B cell (primary cell): ENCODE measurements around the gene RGS7. TPM values are rescaled to one million over a fixed set of nuclear protein-coding genes. Genes with fewer than 3 reads are reported as not detected.
"Not testable (repeated sequence)": the region's sequence is repeated elsewhere in the genome, so short reads cannot be mapped to it uniquely, and the experiment has no call there.

Experiments
- ATAC-seq: fragments of 200-7000 bp; cut with Tn5 transposase; one replicate; pipeline ENCODE4 v1.10.0; 2021; ENCODE audit warnings: low read depth, mild to moderate bottlenecking, moderate number of reproducible peaks, moderate library complexity
- CTCF ChIA-PET: fragments of 350-600 bp; sonication (Branson Sonifier 250); formaldehyde crosslinking; loops from one replicate; lab custom pipeline; 2021; ENCODE audit warnings: antibody characterized with exemption, inconsistent platforms; lab: Charles Lee
- POLR2A ChIA-PET: fragments of 350-600 bp; sonication (Branson Sonifier 250); formaldehyde crosslinking; loops from one replicate; lab custom pipeline; 2021; ENCODE audit warnings: antibody characterized with exemption; lab: Charles Lee
- DNase-seq: peaks from one replicate; pipeline ENCODE4 v3.0.0; 2013
- H2AFZ ChIP-seq: 2 replicates; pipeline ENCODE4 v1.6.1; 2012; ENCODE audit warnings: mild to moderate bottlenecking, low read depth, low read length; ENCODE audit not compliant: insufficient read depth, poor library complexity, severe bottlenecking
- H3K27ac ChIP-seq, 2 donors: 1 replicate in 1 of 2; 2 replicates in 1 of 2; pipeline ENCODE4 v1.5.1; 2012 to 2013; ENCODE audit warnings: low read length in 2 of 2, mild to moderate bottlenecking in 2 of 2, moderate library complexity in 1 of 2
- H3K27me3 ChIP-seq, 4 experiments: fragments of 200-600 bp in 1 of 4; sonication (generic) in 1 of 4; replicated peaks in 1 of 4; 1 replicate in 2 of 4; 2 replicates in 2 of 4; pipeline versions ENCODE4 v1.6.1 to v1.7.0; 2013 to 2016; ENCODE audit warnings: low read length in 3 of 4, mild to moderate bottlenecking in 2 of 4, mixed read lengths in 1 of 4, moderate library complexity in 1 of 4; ENCODE audit not compliant: insufficient read depth in 4 of 4, control insufficient read depth in 3 of 4; ENCODE audit errors: control extremely low read depth in 1 of 4
- H3K36me3 ChIP-seq, 2 experiments: replicated peaks in 1 of 2; 1 replicate in 1 of 2; 2 replicates in 1 of 2; pipeline versions ENCODE4 v1.6.1 to v1.7.1; 2013; ENCODE audit warnings: low read length in 1 of 2; ENCODE audit not compliant: insufficient read depth in 2 of 2, control insufficient read depth in 1 of 2; ENCODE audit errors: control extremely low read depth in 1 of 2, extremely low read depth in 1 of 2
- H3K4me1 ChIP-seq, 2 donors: fragments of 200-600 bp in 1 of 2; sonication (generic) in 1 of 2; 1 replicate in 1 of 2; 2 replicates in 1 of 2; pipeline versions ENCODE4 v1.5.1 to v1.6.1; 2013 to 2017; ENCODE audit warnings: low read length in 2 of 2; ENCODE audit not compliant: control insufficient read depth in 2 of 2, insufficient read depth in 2 of 2
- H3K4me2 ChIP-seq: replicated peaks from 2 replicates; pipeline ENCODE3; 2012; ENCODE audit warnings: mild to moderate bottlenecking, low read depth, low read length; ENCODE audit not compliant: poor library complexity, severe bottlenecking
- H3K4me3 ChIP-seq, 5 experiments: fragments of 200-600 bp in 1 of 5; sonication (generic) in 1 of 5; 1 replicate in 3 of 5; 2 replicates in 2 of 5; pipeline versions ENCODE4 v1.5.1 to v1.7.0; 2011 to 2016; ENCODE audit warnings: low read length in 4 of 5, mild to moderate bottlenecking in 4 of 5, low read depth in 2 of 5, control low read depth in 1 of 5, moderate library complexity in 1 of 5; ENCODE audit not compliant: insufficient read depth in 1 of 5; ENCODE audit errors: control extremely low read depth in 1 of 5, extremely low read depth in 1 of 5
- H3K79me2 ChIP-seq: fragments of 200-600 bp; sonication (generic); one replicate; pipeline ENCODE4 v1.6.0; 2016; ENCODE audit warnings: low read length; ENCODE audit not compliant: control insufficient read depth, insufficient read depth
- H3K9ac ChIP-seq: fragments of 200-600 bp; sonication (generic); 2 replicates; pipeline ENCODE4 v1.6.1; 2017; ENCODE audit warnings: mild to moderate bottlenecking, low read length, moderate library complexity
- H3K9me3 ChIP-seq, 3 donors: one replicate each; pipeline versions ENCODE4 v1.6.1 to v1.7.1; 2013; ENCODE audit warnings: low read length in 2 of 3; ENCODE audit not compliant: control insufficient read depth in 2 of 3, insufficient read depth in 1 of 3; ENCODE audit errors: control extremely low read depth in 1 of 3
- H4K20me1 ChIP-seq: 2 replicates; pipeline ENCODE4 v1.6.0; 2012; ENCODE audit warnings: mild to moderate bottlenecking, low read length; ENCODE audit not compliant: insufficient read depth, control insufficient read depth, poor library complexity, severe bottlenecking
- H3K27ac Mint-ChIP-seq: one replicate; pipeline ENCODE4 v1.8.0; 2021; ENCODE audit warnings: mixed read lengths
- H3K27me3 Mint-ChIP-seq: one replicate; pipeline ENCODE4 v1.8.0; 2021; ENCODE audit warnings: mixed read lengths
- H3K4me1 Mint-ChIP-seq: one replicate; pipeline ENCODE4 v1.8.0; 2021; ENCODE audit warnings: mixed read lengths
- H3K4me3 Mint-ChIP-seq: one replicate; pipeline ENCODE4 v1.8.0; 2021; ENCODE audit warnings: mixed read lengths
- H3K9me3 Mint-ChIP-seq: one replicate; pipeline ENCODE4 v1.8.0; 2022; ENCODE audit warnings: mixed read lengths; ENCODE audit not compliant: insufficient read depth
- EZH2 ChIP-seq: IDR thresholded peaks from 2 replicates; pipeline ENCODE4 v1.6.1; 2012; ENCODE audit warnings: borderline replicate concordance, low read depth, mild to moderate bottlenecking, moderate library complexity, low read length; ENCODE audit not compliant: insufficient read depth, poor library complexity, severe bottlenecking
- whole genome bisulfite sequencing: methylation state at CpG from one replicate; pipeline ENCODE4 v1.1.5; 2013; ENCODE audit warnings: missing lambda C conversion rate; ENCODE audit not compliant: insufficient coverage; 5-methylcytosine and 5-hydroxymethylcytosine counted together
- intact Hi-C: fragments of 100-400 bp; cut with micrococcal nuclease; formaldehyde crosslinking; loops from one replicate; pipeline ENCODE4 v1.10.0; 2022
- polyA plus RNA-seq: library from polyadenylated mRNA; depleted of rRNA; stranded (reverse); fragments of >200 nt; gene quantifications from 2 replicates; pipeline ENCODE4 v1.2.3, GENCODE V29; 2012
- total RNA-seq, 2 donors: library from RNA; stranded (reverse); fragments of 120-200 nt in 1 of 2; gene quantifications; 1 replicate in 1 of 2; 2 replicates in 1 of 2; pipeline versions ENCODE4 v1.2.3 to v1.2.4, GENCODE V29; 2013 to 2022
- TF ChIP-seq, protein P1 (sequence below): fragments of 200-600 bp; IDR thresholded peaks from one replicate; pipeline ENCODE4 v1.8.0; 2022; ENCODE audit warnings: antibody characterized with exemption, mild to moderate bottlenecking

Gene RGS7
- total and polyA plus RNA-seq, 2 donors (not counting 1 experiment from before 2014, with no cell fraction given) = 0.15 to 1.8 TPM

DNA sequence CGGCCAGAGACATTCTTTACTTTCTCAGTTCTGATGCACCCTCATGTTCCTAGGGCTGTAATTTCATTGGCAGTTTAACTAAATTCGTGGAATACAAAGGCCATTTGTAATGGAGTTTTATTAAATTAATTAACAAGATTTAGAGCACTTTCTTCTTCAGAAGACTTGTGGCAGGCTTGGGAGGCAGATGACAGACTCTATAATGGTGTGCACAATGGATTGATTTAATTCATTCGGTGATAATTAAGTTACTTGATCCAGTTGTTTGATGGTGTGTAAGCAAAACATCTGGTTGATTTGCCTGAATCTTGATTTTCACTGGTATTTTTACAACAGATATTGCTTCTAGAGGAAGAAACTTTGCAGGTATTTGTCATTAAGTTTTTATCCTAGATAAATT lies 383.1 kb downstream of the RGS7 start:
- no peak for ATAC-seq
- no peak overlapping the region for H3K27ac ChIP-seq
- H3K36me3 ChIP-seq = no peaks in the 10 kb centered on the region
- ChIA-PET CTCF (no interaction called here), POLR2A (no interaction called here)
- no peaks in the 10 kb centered on the region for H3K9me3 ChIP-seq
- no peaks in the 10 kb centered on the region for H3K4me1 ChIP-seq
- H3K9me3 Mint-ChIP-seq = no peaks in the 10 kb centered on the region
- H3K4me2 ChIP-seq = no peak overlapping the region
- DNase-seq = no peak
- no peak overlapping the region for H2AFZ ChIP-seq
- WGBS = 83% methylated on average over 1 of the region's 3 CpGs
- no peaks in the 10 kb centered on the region for H3K79me2 ChIP-seq
- no peak for TF ChIP-seq EZH2
- TF ChIP-seq, protein P1, sequence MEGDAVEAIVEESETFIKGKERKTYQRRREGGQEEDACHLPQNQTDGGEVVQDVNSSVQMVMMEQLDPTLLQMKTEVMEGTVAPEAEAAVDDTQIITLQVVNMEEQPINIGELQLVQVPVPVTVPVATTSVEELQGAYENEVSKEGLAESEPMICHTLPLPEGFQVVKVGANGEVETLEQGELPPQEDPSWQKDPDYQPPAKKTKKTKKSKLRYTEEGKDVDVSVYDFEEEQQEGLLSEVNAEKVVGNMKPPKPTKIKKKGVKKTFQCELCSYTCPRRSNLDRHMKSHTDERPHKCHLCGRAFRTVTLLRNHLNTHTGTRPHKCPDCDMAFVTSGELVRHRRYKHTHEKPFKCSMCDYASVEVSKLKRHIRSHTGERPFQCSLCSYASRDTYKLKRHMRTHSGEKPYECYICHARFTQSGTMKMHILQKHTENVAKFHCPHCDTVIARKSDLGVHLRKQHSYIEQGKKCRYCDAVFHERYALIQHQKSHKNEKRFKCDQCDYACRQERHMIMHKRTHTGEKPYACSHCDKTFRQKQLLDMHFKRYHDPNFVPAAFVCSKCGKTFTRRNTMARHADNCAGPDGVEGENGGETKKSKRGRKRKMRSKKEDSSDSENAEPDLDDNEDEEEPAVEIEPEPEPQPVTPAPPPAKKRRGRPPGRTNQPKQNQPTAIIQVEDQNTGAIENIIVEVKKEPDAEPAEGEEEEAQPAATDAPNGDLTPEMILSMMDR = no peak
- H3K27me3 Mint-ChIP-seq = no peaks in the 10 kb centered on the region
- intact Hi-C loops = no loop called here
- no peaks in the 10 kb centered on the region for H3K27me3 ChIP-seq
- H3K9ac ChIP-seq = no peak overlapping the region
- no peak overlapping the region for H3K4me3 Mint-ChIP-seq
- no peak overlapping the region for H3K27ac Mint-ChIP-seq
- no peaks in the 10 kb centered on the region for H3K4me1 Mint-ChIP-seq
- no peak overlapping the region for H3K4me3 ChIP-seq
- no peaks in the 10 kb centered on the region for H4K20me1 ChIP-seq

DNA sequence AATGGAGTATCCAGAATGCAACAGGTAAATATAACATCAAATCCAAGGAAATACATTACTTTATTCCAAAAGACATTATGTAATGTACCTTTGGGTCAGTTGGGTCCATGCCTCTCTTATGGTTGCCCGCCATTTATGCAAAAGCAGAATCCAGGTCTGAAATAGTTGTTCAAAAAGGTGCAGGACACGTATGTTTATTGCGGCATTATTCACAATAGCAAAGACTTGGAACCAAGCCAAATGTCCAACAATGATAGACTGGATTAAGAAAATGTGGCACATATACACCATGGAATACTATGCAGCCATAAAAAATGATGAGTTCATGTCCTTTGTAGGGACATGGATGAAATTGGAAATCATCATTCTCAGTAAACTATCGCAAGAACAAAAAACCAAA lies 384.9 kb downstream of the RGS7 start:
- WGBS = no CpG with 5 or more reads among the region's 4 CpGs
- H3K27ac ChIP-seq, ATAC-seq, DNase-seq, H3K9me3 Mint-ChIP-seq, intact Hi-C loops, H3K4me1 Mint-ChIP-seq, POLR2A ChIA-PET, H3K9ac ChIP-seq, H3K79me2 ChIP-seq, H3K9me3 ChIP-seq, H3K4me3 Mint-ChIP-seq, H3K4me2 ChIP-seq, CTCF ChIA-PET, H3K4me3 ChIP-seq, H3K36me3 ChIP-seq, H3K27me3 ChIP-seq, H3K27ac Mint-ChIP-seq, H3K27me3 Mint-ChIP-seq, H4K20me1 ChIP-seq, H3K4me1 ChIP-seq, H2AFZ ChIP-seq: not testable (repeated sequence)
